Diencephalon (tissue), 1 donor: ENCODE data around the gene SPTLC1. TPM values are rescaled to one million over a fixed set of nuclear protein-coding genes. Genes with fewer than 3 reads are reported as not detected.

Experiments used
- small RNA-seq: library from RNA; depleted of rRNA; stranded (forward); fragments of <200 nt; gene quantifications from one replicate; pipeline ENCODE3, GENCODE V24; 2014
- total RNA-seq: library from RNA; depleted of rRNA; stranded (reverse); fragments of >200 nt; gene quantifications from one replicate; pipeline ENCODE4 v1.2.3, GENCODE V29; 2014

Gene SPTLC1
- total RNA-seq: 85.1 TPM

GRCh38 chr9:92115071-92115858 is at the start of gene SPTLC1:
Gene SPTLC1 (minus strand): TSS chr9:92115413. CDS start chr9:92115370, 43 bp downstream.

Small RNA genes within 50 kb of the gene (small RNA-seq; reads per million reads assigned to genes)
- gene MTATP6P29 (not detected), gene MTND4LP7 (not detected)

Other genes with a start within 250 kb of the SPTLC1 start
- gene ROR2, start 165.2 kb downstream of the SPTLC1 start, total RNA-seq: 2.3 TPM
- 136 TPM for gene IARS1, start 178.3 kb upstream of the SPTLC1 start, total RNA-seq
- gene NOL8, start 209.9 kb upstream of the SPTLC1 start, total RNA-seq: 19.1 TPM
- gene CENPP, start 210.5 kb upstream of the SPTLC1 start, total RNA-seq: 6.5 TPM